SH-SY5Y (cell line): ENCODE data around the gene GRM5.

Experiments
- GATA2 ChIP-seq: IDR thresholded peaks from 2 replicates; pipeline ENCODE4 v1.6.1; 2011; ENCODE audit warnings: mild to moderate bottlenecking, low read depth, low read length
- GATA3 ChIP-seq: IDR thresholded peaks from 2 replicates; pipeline ENCODE4 v1.6.1; 2011; ENCODE audit warnings: low read depth, mild to moderate bottlenecking, low read length, moderate library complexity

DNA sequence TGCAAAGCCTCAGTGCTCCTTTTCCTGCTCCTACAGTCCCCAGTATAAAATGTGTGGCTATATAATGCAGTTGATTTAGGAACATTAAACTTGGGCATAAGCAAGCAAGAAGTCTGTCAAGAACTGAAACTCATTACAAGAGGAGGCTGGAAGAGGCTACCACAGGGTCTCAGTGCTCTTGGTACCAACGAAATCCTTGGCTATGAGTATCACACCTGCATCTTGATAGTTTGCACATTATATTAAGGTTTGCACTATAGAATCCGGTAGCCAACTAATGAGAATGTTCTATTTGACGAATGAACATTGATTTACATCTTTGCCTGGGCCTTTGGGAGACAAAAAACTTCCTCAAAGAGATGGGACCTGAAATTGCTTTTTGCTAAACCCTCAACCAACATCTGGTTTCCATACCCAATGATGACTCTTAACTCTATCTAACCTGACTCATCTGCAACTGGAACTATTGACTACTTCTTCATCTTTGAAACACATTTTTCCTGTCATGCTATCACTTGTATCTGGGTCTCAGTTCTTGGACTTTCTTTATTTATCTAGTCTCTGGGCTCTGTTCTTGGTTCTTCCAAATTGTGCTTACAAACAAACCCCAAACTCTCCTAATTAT lies 521.0 kb downstream of the GRM5 start:
- TF ChIP-seq GATA2 (no peak), GATA3 (no peak)
